IMR-90 (cell line): Measurements from ENCODE around the gene BPIFB1. TPM values are rescaled to one million over a fixed set of nuclear protein-coding genes. Genes with fewer than 3 reads are reported as not detected.

Experiments
- ATAC-seq: fragments of 200-7000 bp; cut with Tn5 transposase; 2 replicates; pipeline ENCODE4 v1.9.1; 2020; ENCODE audit warnings: low read depth, mild to moderate bottlenecking, moderate library complexity
- BruUV-seq: library from RNA; stranded (reverse); fragments of 400-500 nt; replicated peaks from 2 replicates; lab custom pipeline; 2021; lab: Mats Ljungman, UMichigan
- CTCF ChIA-PET: fragments of 300-600 bp; formaldehyde crosslinking; extraction: SDS; loops from one replicate; lab custom pipeline; 2021; ENCODE audit warnings: antibody characterized with exemption; lab: Yijun Ruan, JAX
- POLR2A ChIA-PET: fragments of 300-600 bp; sonication (Branson Sonifier 250); formaldehyde crosslinking; loops from one replicate; lab custom pipeline; 2022; ENCODE audit warnings: antibody characterized with exemption; ENCODE audit not compliant: unreplicated experiment; lab: Charles Lee
- DNase-seq: peaks from one replicate; pipeline ENCODE4 v3.0.0; 2013
- H2AFZ ChIP-seq: replicated peaks from 2 replicates; pipeline ENCODE3; 2013; ENCODE audit warnings: low read length, mild to moderate bottlenecking; ENCODE audit not compliant: poor library complexity
- H2AK5ac ChIP-seq: 2 replicates; pipeline ENCODE4 v1.6.1; 2013; ENCODE audit warnings: low read depth, low read length, inconsistent platforms
- H2AK9ac ChIP-seq: replicated peaks from 2 replicates; pipeline ENCODE3; 2013; ENCODE audit warnings: mild to moderate bottlenecking, low read depth, low read length, moderate library complexity; ENCODE audit not compliant: poor library complexity
- H2BK120ac ChIP-seq: 2 replicates; pipeline ENCODE4 v1.6.1; 2013; ENCODE audit warnings: low read depth, low read length, inconsistent platforms
- H2BK15ac ChIP-seq: 3 replicates; pipeline ENCODE4 v1.6.1; 2013; ENCODE audit warnings: low read depth, low read length, inconsistent platforms
- H2BK20ac ChIP-seq: 2 replicates; pipeline ENCODE4 v1.6.1; 2013; ENCODE audit warnings: low read depth, mild to moderate bottlenecking, inconsistent platforms, low read length, moderate library complexity
- H2BK5ac ChIP-seq: 2 replicates; pipeline ENCODE4 v1.6.1; 2013; ENCODE audit warnings: mild to moderate bottlenecking, low read depth, low read length, inconsistent platforms; ENCODE audit not compliant: poor library complexity, severe bottlenecking
- H3K14ac ChIP-seq: replicated peaks from 2 replicates; pipeline ENCODE4 v1.6.1; 2013; ENCODE audit warnings: low read depth, low read length, inconsistent platforms
- H3K18ac ChIP-seq: 2 replicates; pipeline ENCODE4 v1.6.1; 2013; ENCODE audit warnings: low read depth, low read length, control low read depth
- H3K23ac ChIP-seq: 2 replicates; pipeline ENCODE4 v1.6.1; 2013; ENCODE audit warnings: low read depth, low read length, inconsistent platforms
- H3K27ac ChIP-seq: 2 replicates; pipeline ENCODE4 v1.5.1; 2013; ENCODE audit warnings: mild to moderate bottlenecking, control low read depth, low read length; ENCODE audit not compliant: insufficient read depth
- H3K27me3 ChIP-seq: 2 replicates; pipeline ENCODE4 v1.6.1; 2013; ENCODE audit warnings: low read length; ENCODE audit not compliant: control insufficient read depth, insufficient read depth
- H3K36me3 ChIP-seq: 2 replicates; pipeline ENCODE4 v1.6.1; 2013; ENCODE audit warnings: low read length, mixed read lengths; ENCODE audit not compliant: control insufficient read depth, insufficient read depth
- H3K4ac ChIP-seq: 2 replicates; pipeline ENCODE4 v1.6.1; 2013; ENCODE audit warnings: low read depth, low read length, inconsistent platforms
- H3K4me1 ChIP-seq: 2 replicates; pipeline ENCODE4 v1.6.1; 2013; ENCODE audit warnings: low read length, mixed read lengths; ENCODE audit not compliant: control insufficient read depth, insufficient read depth
- H3K4me2 ChIP-seq: 2 replicates; pipeline ENCODE4 v1.6.1; 2013; ENCODE audit warnings: low read depth, mild to moderate bottlenecking, control low read depth, low read length, moderate library complexity
- H3K4me3 ChIP-seq: 2 replicates; pipeline ENCODE4 v1.5.1; 2013; ENCODE audit warnings: low read depth, mild to moderate bottlenecking, control low read depth, low read length, moderate library complexity; ENCODE audit not compliant: insufficient read depth
- H3K56ac ChIP-seq: 2 replicates; pipeline ENCODE4 v1.6.1; 2013; ENCODE audit warnings: low read length, inconsistent platforms; ENCODE audit not compliant: insufficient read depth; ENCODE audit errors: extremely low read depth
- H3K79me1 ChIP-seq, 2 experiments: 2 replicates each; pipeline ENCODE4 v1.6.1; 2013; ENCODE audit warnings: low read length in 2 of 2, inconsistent platforms in 1 of 2, low read depth in 1 of 2
- H3K9ac ChIP-seq: 2 replicates; pipeline ENCODE4 v1.6.1; 2013; ENCODE audit warnings: low read depth, low read length, control low read depth
- H3K9me1 ChIP-seq: 2 replicates; pipeline ENCODE4 v1.6.1; 2013; ENCODE audit warnings: low read length, inconsistent platforms; ENCODE audit not compliant: insufficient read depth
- H3K9me3 ChIP-seq: 2 replicates; pipeline ENCODE4 v1.6.1; 2013; ENCODE audit warnings: low read length; ENCODE audit not compliant: control insufficient read depth, insufficient read depth
- H4K20me1 ChIP-seq: 2 replicates; pipeline ENCODE4 v1.6.1; 2013; ENCODE audit warnings: low read length, inconsistent platforms; ENCODE audit not compliant: insufficient read depth
- H4K5ac ChIP-seq: 2 replicates; pipeline ENCODE4 v1.6.1; 2013; ENCODE audit warnings: mild to moderate bottlenecking, low read depth, low read length, control low read depth
- H4K8ac ChIP-seq, 2 experiments: 2 replicates each; pipeline ENCODE4 v1.6.1; 2013; ENCODE audit warnings: low read depth in 2 of 2, low read length in 2 of 2, control low read depth in 1 of 2, inconsistent platforms in 1 of 2
- H4K91ac ChIP-seq: 2 replicates; pipeline ENCODE4 v1.6.1; 2013; ENCODE audit warnings: low read depth, low read length, inconsistent platforms; ENCODE audit not compliant: insufficient read depth
- BHLHE40 ChIP-seq: fragments of 150-350 bp; IDR thresholded peaks from 2 replicates; pipeline ENCODE4 v1.6.1; 2016; ENCODE audit warnings: mild to moderate bottlenecking, low read depth, low read length
- CEBPB ChIP-seq: IDR thresholded peaks from 2 replicates; pipeline ENCODE4 v1.6.1; 2012; ENCODE audit warnings: low read depth, low read length, improper control_type of control experiment
- CHD1 ChIP-seq: IDR thresholded peaks from 2 replicates; pipeline ENCODE4 v1.6.1; 2012; ENCODE audit warnings: low read depth, low read length, improper control_type of control experiment
- FOS ChIP-seq: fragments of 150-350 bp; IDR thresholded peaks from 2 replicates; pipeline ENCODE4 v1.6.1; 2016; ENCODE audit warnings: low read depth, low read length
- MAFK ChIP-seq: IDR thresholded peaks from 2 replicates; pipeline ENCODE4 v1.6.1; 2012; ENCODE audit warnings: low read depth, low read length, improper control_type of control experiment
- MAZ ChIP-seq: IDR thresholded peaks from 2 replicates; pipeline ENCODE4 v1.6.1; 2012; ENCODE audit warnings: low read depth, mild to moderate bottlenecking, low read length, improper control_type of control experiment, moderate library complexity, borderline replicate concordance
- MXI1 ChIP-seq: IDR thresholded peaks from 2 replicates; pipeline ENCODE4 v1.6.1; 2012; ENCODE audit warnings: low read depth, mild to moderate bottlenecking, low read length, moderate library complexity, borderline replicate concordance
- NFE2L2 ChIP-seq: fragments of 150-350 bp; IDR thresholded peaks from 2 replicates; pipeline ENCODE4 v1.6.1; 2016; ENCODE audit warnings: low read depth, mild to moderate bottlenecking, low read length
- RAD21 ChIP-seq: IDR thresholded peaks from 2 replicates; pipeline ENCODE4 v1.6.1; 2012; ENCODE audit warnings: low read length, improper control_type of control experiment
- RCOR1 ChIP-seq: IDR thresholded peaks from 2 replicates; pipeline ENCODE4 v1.6.1; 2012; ENCODE audit warnings: mild to moderate bottlenecking, low read length, improper control_type of control experiment; ENCODE audit not compliant: insufficient replicate concordance
- SMC3 ChIP-seq: fragments of 150-350 bp; IDR thresholded peaks from 2 replicates; pipeline ENCODE4 v1.6.1; 2016; ENCODE audit warnings: low read depth, mild to moderate bottlenecking, antibody characterized with exemption, low read length, moderate library complexity
- WGBS, 2 experiments: methylation state at CpG; one replicate each; pipeline versions ENCODE4 v1.1.5 to v1.1.7; 2013; ENCODE audit warnings: missing lambda C conversion rate in 2 of 2; ENCODE audit not compliant: insufficient read length in 1 of 2; ENCODE audit errors: extremely low coverage in 2 of 2; 5-methylcytosine and 5-hydroxymethylcytosine counted together
- dilution Hi-C: fragments of 300-500 bp; cut with HindIII; formaldehyde crosslinking; loops from one replicate; pipeline ENCODE4 v1.14.3; 2018; ENCODE audit warnings: low sequenced_read_pairs; ENCODE audit not compliant: unreplicated experiment
- in situ Hi-C: fragments of 300-500 bp; cut with MboI; formaldehyde crosslinking; loops from 3 replicates; pipeline ENCODE4 v1.14.3; 2019; ENCODE audit warnings: low sequenced_read_pairs, inconsistent platforms, mixed read lengths
- intact Hi-C: fragments of 100-400 bp; cut with micrococcal nuclease; formaldehyde crosslinking; loops from 2 replicates; pipeline ENCODE4 v1.10.0; 2022
- polyA plus RNA-seq, 3 experiments: library from polyadenylated mRNA; depleted of rRNA; stranded (reverse); fragments of >200 nt; gene quantifications; 2 replicates each; pipeline ENCODE4 v1.2.3, GENCODE V29; 2012; ENCODE audit warnings: low replicate concordance in 1 of 3
- total RNA-seq: library from RNA; depleted of rRNA; stranded (reverse); fragments of >200 nt; gene quantifications from 2 replicates; pipeline ENCODE4 v1.2.3, GENCODE V29; 2012
- TF ChIP-seq, protein P1 (sequence below): conservative IDR thresholded peaks from 2 replicates; pipeline ENCODE4 v1.5.1; 2012; ENCODE audit warnings: mild to moderate bottlenecking, low read depth, low read length, improper control_type of control experiment
- TF ChIP-seq, protein P2 (sequence below): fragments of 150-350 bp; IDR thresholded peaks from 2 replicates; pipeline ENCODE4 v1.6.1; 2017; ENCODE audit warnings: mild to moderate bottlenecking, antibody characterized with exemption, low read length, low read depth

BPIFB1 gene
- total and polyA plus RNA-seq, 2 of the 4 experiments (the other 2 are of a cell fraction): not detected

DNA sequence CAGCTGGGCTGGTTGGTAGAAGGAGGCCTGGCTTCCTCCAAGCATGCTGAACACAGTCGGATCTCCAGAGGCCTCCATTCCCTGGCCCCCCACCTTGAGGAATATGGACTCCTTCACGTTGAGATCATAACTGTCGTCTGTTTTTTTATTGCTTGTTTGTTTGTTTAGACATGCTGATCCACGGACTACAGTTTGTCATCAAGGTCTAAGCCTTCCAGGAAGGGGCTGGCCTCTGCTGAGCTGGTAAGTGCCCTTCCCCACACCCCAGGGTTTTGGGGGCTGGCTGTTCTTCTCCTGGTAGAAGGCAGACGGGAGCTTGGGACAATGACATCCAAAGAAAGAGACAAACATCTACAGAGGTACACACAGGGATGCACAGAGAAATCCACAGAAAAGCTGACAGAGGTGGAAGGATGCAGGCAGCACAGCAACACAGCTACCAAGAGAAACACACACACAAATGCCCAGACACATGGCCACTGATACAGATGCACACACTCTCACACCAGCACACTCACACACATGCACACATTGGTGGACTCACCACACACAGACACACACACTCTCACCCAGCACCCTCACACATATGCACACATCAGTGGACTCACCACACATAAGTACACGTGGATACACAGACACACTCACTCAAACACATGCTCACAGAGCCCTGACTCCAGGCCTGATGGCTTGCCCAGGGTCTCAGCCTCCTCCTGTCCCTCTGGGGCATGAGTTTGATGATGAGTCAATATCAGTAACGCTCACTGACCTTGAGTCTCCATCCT lies 40.5 kb upstream of the BPIFB1 start:
- no peak overlapping the region for H3K27ac ChIP-seq
- TF ChIP-seq CEBPB (no peak), NFE2L2 (no peak), FOS (no peak), MAZ (no peak), MAFK (no peak), CHD1 (no peak), SMC3 (no peak), RCOR1 (no peak), BHLHE40 (no peak), RAD21 (no peak), MXI1 (no peak)
- TF ChIP-seq, protein P1, sequence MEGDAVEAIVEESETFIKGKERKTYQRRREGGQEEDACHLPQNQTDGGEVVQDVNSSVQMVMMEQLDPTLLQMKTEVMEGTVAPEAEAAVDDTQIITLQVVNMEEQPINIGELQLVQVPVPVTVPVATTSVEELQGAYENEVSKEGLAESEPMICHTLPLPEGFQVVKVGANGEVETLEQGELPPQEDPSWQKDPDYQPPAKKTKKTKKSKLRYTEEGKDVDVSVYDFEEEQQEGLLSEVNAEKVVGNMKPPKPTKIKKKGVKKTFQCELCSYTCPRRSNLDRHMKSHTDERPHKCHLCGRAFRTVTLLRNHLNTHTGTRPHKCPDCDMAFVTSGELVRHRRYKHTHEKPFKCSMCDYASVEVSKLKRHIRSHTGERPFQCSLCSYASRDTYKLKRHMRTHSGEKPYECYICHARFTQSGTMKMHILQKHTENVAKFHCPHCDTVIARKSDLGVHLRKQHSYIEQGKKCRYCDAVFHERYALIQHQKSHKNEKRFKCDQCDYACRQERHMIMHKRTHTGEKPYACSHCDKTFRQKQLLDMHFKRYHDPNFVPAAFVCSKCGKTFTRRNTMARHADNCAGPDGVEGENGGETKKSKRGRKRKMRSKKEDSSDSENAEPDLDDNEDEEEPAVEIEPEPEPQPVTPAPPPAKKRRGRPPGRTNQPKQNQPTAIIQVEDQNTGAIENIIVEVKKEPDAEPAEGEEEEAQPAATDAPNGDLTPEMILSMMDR: no peak
- TF ChIP-seq, protein P2, sequence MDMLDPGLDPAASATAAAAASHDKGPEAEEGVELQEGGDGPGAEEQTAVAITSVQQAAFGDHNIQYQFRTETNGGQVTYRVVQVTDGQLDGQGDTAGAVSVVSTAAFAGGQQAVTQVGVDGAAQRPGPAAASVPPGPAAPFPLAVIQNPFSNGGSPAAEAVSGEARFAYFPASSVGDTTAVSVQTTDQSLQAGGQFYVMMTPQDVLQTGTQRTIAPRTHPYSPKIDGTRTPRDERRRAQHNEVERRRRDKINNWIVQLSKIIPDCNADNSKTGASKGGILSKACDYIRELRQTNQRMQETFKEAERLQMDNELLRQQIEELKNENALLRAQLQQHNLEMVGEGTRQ: no peak
- H3K9ac ChIP-seq: no peak overlapping the region
- peaks cover 2% of the 10 kb centered on the region for H3K27me3 ChIP-seq
- no peak overlapping the region for H4K91ac ChIP-seq
- H4K5ac ChIP-seq: no peak overlapping the region
- no peaks in the 10 kb centered on the region for H4K20me1 ChIP-seq
- no TSS peak for BruUV-seq
- H3K9me3 ChIP-seq: no peaks in the 10 kb centered on the region
- no peak overlapping the region for H4K8ac ChIP-seq
- no peak overlapping the region for H3K4ac ChIP-seq
- no peak overlapping the region for H2BK15ac ChIP-seq
- no CpG with 5 or more reads among the region's 7 CpGs for WGBS, 2 experiments
- POLR2A ChIA-PET: no interaction called here
- dilution Hi-C loops (no loop called here), in situ Hi-C loops (no loop called here), intact Hi-C loops (no loop called here)
- H3K4me1 ChIP-seq: no peaks in the 10 kb centered on the region
- H2AK9ac ChIP-seq: no peak overlapping the region
- no peaks in the 10 kb centered on the region for H3K36me3 ChIP-seq
- no peak overlapping the region for H3K4me2 ChIP-seq
- H3K4me3 ChIP-seq: no peak overlapping the region
- H2BK20ac ChIP-seq: no peak overlapping the region
- no peak overlapping the region for H2AK5ac ChIP-seq
- ATAC-seq (no peak), DNase-seq (no peak)
- no peaks in the 10 kb centered on the region for H3K79me1 ChIP-seq
- CTCF ChIA-PET: no interaction called here
- no peak overlapping the region for H3K56ac ChIP-seq
- H3K9me1 ChIP-seq: no peaks in the 10 kb centered on the region
- H3K14ac ChIP-seq: no peak overlapping the region
- no peak overlapping the region for H2AFZ ChIP-seq
- no peak overlapping the region for H2BK5ac ChIP-seq
- no peak overlapping the region for H3K18ac ChIP-seq
- H3K23ac ChIP-seq: no peak overlapping the region
- H2BK120ac ChIP-seq: no peak overlapping the region
